ACHN (cell line): ENCODE results near the gene PCK1.

ENCODE experiments used
- DNase-seq: peaks from one replicate; pipeline ENCODE4 v3.0.0-alpha.2; 2015
- in situ Hi-C: cut with HindIII; loops from 2 replicates; pipeline ENCODE4 v1.10.0; 2017; ENCODE audit warnings: low sequenced_read_pairs, low pct_ligation_motif_present, low pct_unique_long_range_greater_than_20kb

PCK1 gene

GRCh38 chr20:57532104-57532503, 28.8 kb upstream of the PCK1 start:
- in situ Hi-C loops, result no loop called here
- DNase-seq, result no peak

- DNase-seq, result no peak
- in situ Hi-C loops, result no loop called here
These were observed 25.6 kb upstream of the PCK1 start for GRCh38 chr20:57535297-57535696.

GRCh38 chr20:57536120-57536708, 24.7 kb upstream of the PCK1 start:
- in situ Hi-C loops, result no loop called here
- no peak for DNase-seq

- in situ Hi-C loops, result no loop called here
- DNase-seq, result no peak
These were observed 23.9 kb upstream of the PCK1 start for GRCh38 chr20:57536771-57537724.

GRCh38 chr20:57537822-57538221, 23.1 kb upstream of the PCK1 start:
- DNase-seq, result no peak
- in situ Hi-C loops, result no loop called here

- in situ Hi-C loops, result no loop called here
- no peak for DNase-seq
These were observed 21.0 kb upstream of the PCK1 start for GRCh38 chr20:57539889-57540288.

GRCh38 chr20:57540890-57541580, 19.9 kb upstream of the PCK1 start:
- DNase-seq, result no peak

GRCh38 chr20:57543754-57544153, 17.2 kb upstream of the PCK1 start:
- no peak for DNase-seq
- in situ Hi-C loops, result no loop called here

More at GRCh38 chr20:57540890-57541580, 19.9 kb upstream of the PCK1 start:
- in situ Hi-C loops, result no loop called here

- in situ Hi-C loops, result no loop called here
These were observed 15.9 kb upstream of the PCK1 start for GRCh38 chr20:57544838-57545564.

GRCh38 chr20:57545927-57546662, 14.8 kb upstream of the PCK1 start:
- in situ Hi-C loops, result no loop called here
- DNase-seq, result no peak

More at GRCh38 chr20:57544838-57545564, 15.9 kb upstream of the PCK1 start:
- no peak for DNase-seq

GRCh38 chr20:57546956-57547649, 13.8 kb upstream of the PCK1 start:
- in situ Hi-C loops, result no loop called here
- no peak for DNase-seq

GRCh38 chr20:57548177-57549058, 12.5 kb upstream of the PCK1 start:
- in situ Hi-C loops, result no loop called here
- no peak for DNase-seq

- in situ Hi-C loops, result no loop called here
- DNase-seq, result no peak
These were observed 8.4 kb upstream of the PCK1 start for GRCh38 chr20:57552471-57552870.

- in situ Hi-C loops, result no loop called here
- no peak for DNase-seq
These were observed 7.4 kb upstream of the PCK1 start for GRCh38 chr20:57553376-57554018.

GRCh38 chr20:57555457-57556184, 5.3 kb upstream of the PCK1 start:
- DNase-seq, result no peak
- in situ Hi-C loops, result no loop called here

- in situ Hi-C loops, result no loop called here
- DNase-seq, result no peak
These were observed 4.0 kb upstream of the PCK1 start for GRCh38 chr20:57556980-57557274.
